Tibial nerve (tissue), 3 donors: Measurements from ENCODE around the gene MYRFL.

Source experiments
- CTCF ChIP-seq, 5 experiments: fragments of 200-600 bp in 3 of 5; fragments of 450-650 bp in 2 of 5; sonication (generic) in 3 of 5; IDR thresholded peaks; one replicate each; pipeline ENCODE4 v1.5.1; 2016 to 2019; ENCODE audit warnings: antibody characterized with exemption in 5 of 5, mild to moderate bottlenecking in 3 of 5, moderate library complexity in 2 of 5
- POLR2A ChIP-seq, 2 donors: fragments of 450-650 bp; IDR thresholded peaks; one replicate each; pipeline ENCODE4 v1.6.1; 2017; ENCODE audit warnings: antibody characterized with exemption in 2 of 2, mild to moderate bottlenecking in 2 of 2, moderate library complexity in 2 of 2

- no peak for TF ChIP-seq CTCF (IDR thresholded peaks at IDR 0.05)
- no peak for TF ChIP-seq POLR2A (IDR thresholded peaks at IDR 0.05)
Measured at GRCh38 chr12:69901221-69901905, 76.3 kb downstream of the MYRFL start.
